DOHH2 (cell line): ENCODE measurements around the gene MTARC1.

ENCODE experiments used
- H3F3A ChIP-seq: fragments of 200-600 bp; sonication (generic), shearing (Covaris generic); 2 replicates; pipeline ENCODE4 v1.6.0; 2016; ENCODE audit warnings: antibody characterized with exemption, mild to moderate bottlenecking; ENCODE audit not compliant: control insufficient read depth, insufficient read depth
- H3K27ac ChIP-seq: fragments of 200-600 bp; sonication (generic); 2 replicates; pipeline ENCODE4 v1.5.1; 2014; ENCODE audit warnings: low read depth, mild to moderate bottlenecking, low read length, moderate library complexity
- H3K27me3 ChIP-seq: fragments of 200-600 bp; sonication (generic); 2 replicates; pipeline ENCODE4 v1.6.1; 2014; ENCODE audit warnings: mild to moderate bottlenecking, low read length, mixed read lengths; ENCODE audit not compliant: control insufficient read depth
- H3K36me3 ChIP-seq: fragments of 200-600 bp; sonication (generic); 2 replicates; pipeline ENCODE4 v1.6.1; 2014; ENCODE audit warnings: mild to moderate bottlenecking, low read length, moderate library complexity, mixed read lengths; ENCODE audit not compliant: control insufficient read depth
- H3K4me1 ChIP-seq: fragments of 200-600 bp; sonication (generic); 2 replicates; pipeline ENCODE4 v1.6.1; 2014; ENCODE audit warnings: mild to moderate bottlenecking, low read length, mixed read lengths; ENCODE audit not compliant: control insufficient read depth
- H3K4me2 ChIP-seq: fragments of 200-600 bp; sonication (generic); 2 replicates; pipeline ENCODE4 v1.6.0; 2014; ENCODE audit warnings: mild to moderate bottlenecking, low read length, moderate library complexity
- H3K4me3 ChIP-seq: fragments of 200-600 bp; sonication (generic); 2 replicates; pipeline ENCODE4 v1.5.1; 2014; ENCODE audit warnings: mild to moderate bottlenecking, low read length, mixed read lengths
- H3K79me2 ChIP-seq: fragments of 200-600 bp; sonication (generic); 2 replicates; pipeline ENCODE4 v1.6.1; 2014; ENCODE audit warnings: mild to moderate bottlenecking, low read length, mixed read lengths; ENCODE audit not compliant: control insufficient read depth
- H3K9me2 ChIP-seq: fragments of 200-600 bp; sonication (generic); replicated peaks from 2 replicates; pipeline ENCODE4 v1.6.1; 2014; ENCODE audit warnings: mild to moderate bottlenecking, low read length, mixed read lengths; ENCODE audit not compliant: control insufficient read depth
- H3K9me3 ChIP-seq: fragments of 200-600 bp; sonication (generic); 2 replicates; pipeline ENCODE4 v1.6.1; 2014; ENCODE audit warnings: antibody characterized with exemption, low read length, mixed read lengths; ENCODE audit not compliant: control insufficient read depth, insufficient read depth
- H4K20me1 ChIP-seq: fragments of 200-600 bp; sonication (generic); 2 replicates; pipeline ENCODE4 v1.6.0; 2014; ENCODE audit warnings: low read depth, mild to moderate bottlenecking, antibody characterized with exemption, low read length, moderate library complexity; ENCODE audit not compliant: control insufficient read depth, insufficient read depth
- CTCF ChIP-seq: fragments of 200-600 bp; sonication (generic); IDR thresholded peaks from one replicate; pipeline ENCODE4 v1.5.1; 2014; ENCODE audit warnings: antibody characterized with exemption, mild to moderate bottlenecking, low read depth, low read length; ENCODE audit not compliant: poor library complexity, severe bottlenecking
- EZH2phosphoT487 ChIP-seq: fragments of 200-600 bp; sonication (generic); IDR thresholded peaks from 2 replicates; pipeline ENCODE4 v1.6.1; 2017; ENCODE audit warnings: borderline replicate concordance, mild to moderate bottlenecking, antibody characterized with exemption, low read length, moderate library complexity, mixed read lengths

Gene MTARC1

GRCh38 chr1:220742520-220742919 is 44.2 kb upstream of the MTARC1 start:
- no peaks in the 10 kb centered on the region for H3K9me2 ChIP-seq
- H3K79me2 ChIP-seq: no peaks in the 10 kb centered on the region
- H3K27ac ChIP-seq: no peak overlapping the region
- no peaks in the 10 kb centered on the region for H3K9me3 ChIP-seq
- H3K27me3 ChIP-seq: peaks cover 5% of the 10 kb centered on the region; the same call in 1 of the 2 replicates
- H3K36me3 ChIP-seq: no peaks in the 10 kb centered on the region
- no peaks in the 10 kb centered on the region for H3F3A ChIP-seq
- H3K4me3 ChIP-seq: no peak overlapping the region
- no peaks in the 10 kb centered on the region for H4K20me1 ChIP-seq
- H3K4me2 ChIP-seq: no peak overlapping the region
- H3K4me1 ChIP-seq: no peaks in the 10 kb centered on the region
- TF ChIP-seq CTCF: no peak
- TF ChIP-seq EZH2phosphoT487: no peak

DNA sequence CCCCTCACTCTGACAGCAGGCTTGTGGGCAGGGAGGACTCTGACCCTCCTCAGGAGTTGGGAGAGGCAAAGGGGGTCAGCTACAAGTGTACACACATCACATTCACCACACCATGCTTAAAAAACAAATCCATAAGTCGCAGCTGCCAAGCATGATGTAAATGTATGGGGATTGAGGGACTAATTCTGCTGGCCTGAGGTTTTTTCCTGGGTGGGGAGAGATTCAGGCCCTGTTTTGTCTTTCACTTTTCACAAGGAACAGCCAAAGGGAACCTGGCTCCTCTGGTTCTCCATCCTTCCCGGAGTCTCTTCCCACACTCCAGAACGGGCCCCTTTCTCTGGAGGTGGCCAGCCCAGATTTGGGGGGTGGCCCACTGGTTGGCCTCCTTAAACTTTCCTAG is 39.9 kb upstream of the MTARC1 start:
- H3K9me3 ChIP-seq: no peaks in the 10 kb centered on the region
- H4K20me1 ChIP-seq: no peaks in the 10 kb centered on the region
- H3K4me1 ChIP-seq: no peaks in the 10 kb centered on the region
- no peak for TF ChIP-seq CTCF
- TF ChIP-seq EZH2phosphoT487: no peak
- H3K4me2 ChIP-seq: no peak overlapping the region
- H3K79me2 ChIP-seq: no peaks in the 10 kb centered on the region
- no peaks in the 10 kb centered on the region for H3K9me2 ChIP-seq
- H3K27ac ChIP-seq: no peak overlapping the region
- H3F3A ChIP-seq: no peaks in the 10 kb centered on the region
- no peaks in the 10 kb centered on the region for H3K27me3 ChIP-seq
- no peak overlapping the region for H3K4me3 ChIP-seq
- H3K36me3 ChIP-seq: no peaks in the 10 kb centered on the region

DNA sequence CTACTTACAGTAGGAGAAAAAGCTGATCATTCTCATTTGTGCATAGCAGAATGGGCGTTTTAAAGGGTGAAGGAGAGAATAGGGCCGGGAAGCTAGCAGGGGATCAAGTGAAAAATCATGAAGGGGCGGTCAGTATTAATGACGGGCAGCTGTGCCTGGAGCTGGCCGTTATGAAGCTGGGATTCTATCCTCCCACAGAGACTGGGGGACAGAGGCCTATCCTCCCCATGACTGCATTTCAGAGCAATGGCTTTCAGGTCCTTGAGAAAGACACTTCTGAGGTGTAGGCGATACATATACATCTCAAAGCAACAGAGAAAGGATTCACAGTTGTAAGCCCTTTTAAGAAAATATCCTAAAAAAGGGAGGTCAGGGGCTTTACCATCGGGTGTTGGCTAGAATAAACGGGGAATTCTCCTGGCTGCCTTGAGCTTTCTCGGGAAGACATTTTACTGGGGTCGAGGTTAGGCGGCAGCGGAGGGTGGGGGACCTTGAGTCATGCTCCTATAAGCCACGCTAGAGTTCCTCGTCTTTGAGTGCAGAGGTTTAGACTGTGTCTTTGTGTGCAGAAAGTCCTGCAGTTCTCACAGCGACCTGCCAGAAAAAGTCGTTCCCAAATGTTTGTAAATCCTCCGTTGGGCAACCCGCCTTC is 39.1 kb upstream of the MTARC1 start:
- Histone ChIP-seq H3K4me3 (no peak overlapping the region), H3F3A (no peaks in the 10 kb centered on the region), H3K36me3 (no peaks in the 10 kb centered on the region), H3K9me2 (no peaks in the 10 kb centered on the region), H4K20me1 (no peaks in the 10 kb centered on the region), H3K79me2 (no peaks in the 10 kb centered on the region), H3K27ac (no peak overlapping the region), H3K4me1 (no peaks in the 10 kb centered on the region), H3K9me3 (no peaks in the 10 kb centered on the region), H3K4me2 (no peak overlapping the region), H3K27me3 (no peaks in the 10 kb centered on the region)
- no peak for TF ChIP-seq EZH2phosphoT487
- TF ChIP-seq CTCF: no peak
